Measurements from ENCODE around the gene CCR5AS.

DNA sequence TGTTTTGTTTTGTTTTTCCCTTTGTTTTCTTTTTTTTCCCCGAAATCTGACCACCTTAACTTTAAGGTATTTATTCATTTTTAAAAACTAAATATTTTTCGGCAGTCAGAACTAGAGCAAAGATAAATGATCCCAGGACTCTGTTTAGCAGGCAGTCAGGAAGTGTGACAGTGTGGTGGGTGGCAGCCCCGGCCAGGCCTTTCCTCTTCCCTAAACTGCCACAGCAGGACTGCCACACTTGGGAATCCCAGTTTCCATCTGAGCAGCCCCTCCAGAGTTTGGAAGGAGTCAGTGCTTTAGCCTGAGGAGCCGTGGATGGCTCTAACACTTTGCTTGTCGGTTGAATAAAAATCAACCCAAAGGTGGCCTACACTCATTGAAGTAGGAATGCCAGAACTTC, 7.1 kb upstream of the CCR5AS start:
- TF ChIP-seq CTCF (IDR thresholded peaks at IDR 0.05 in 8 of 11, conservative IDR thresholded peaks at IDR 0.05 in 3 of 11), result no peak
- TF ChIP-seq POLR2AphosphoS5 (IDR thresholded peaks at IDR 0.05), result no peak
- TF ChIP-seq POLR2A (IDR thresholded peaks at IDR 0.05), result no peak

Measured in spleen (tissue), 7 donors.